Fibroblast of lung (primary cell): ENCODE measurements around the gene PAIP2.

Experiments used
- CTCF ChIP-seq, 2 donors: IDR thresholded peaks in 1 of 2; conservative IDR thresholded peaks in 1 of 2; 1 replicate in 1 of 2; 2 replicates in 1 of 2; pipeline ENCODE4 v1.5.1; 2011 to 2012; ENCODE audit warnings: low read length in 2 of 2, control low read depth in 1 of 2, inconsistent platforms in 1 of 2, low read depth in 1 of 2, mild to moderate bottlenecking in 1 of 2
- EZH2 ChIP-seq: IDR thresholded peaks from 2 replicates; pipeline ENCODE4 v1.5.1; 2012; ENCODE audit warnings: low read length, control low read depth, mild to moderate bottlenecking; ENCODE audit errors: missing control alignments

- no peak for TF ChIP-seq CTCF (conservative IDR thresholded peaks at IDR 0.05 in 1 of 2, IDR thresholded peaks at IDR 0.05 in 1 of 2; ENCODE audit: low read depth in 1 of 2, low read length in 2 of 2)
- TF ChIP-seq EZH2: no peak
Observed at GRCh38 chr5:139381837-139382761, 40.4 kb downstream of the PAIP2 start.
